ENCODE results near the gene THG1L. TPM values are rescaled to one million over a fixed set of nuclear protein-coding genes. Genes with fewer than 3 reads are reported as not detected.

THG1L gene
- total RNA-seq, 2 experiments from 2014 or later: 29.2 to 32.1 TPM

DNA sequence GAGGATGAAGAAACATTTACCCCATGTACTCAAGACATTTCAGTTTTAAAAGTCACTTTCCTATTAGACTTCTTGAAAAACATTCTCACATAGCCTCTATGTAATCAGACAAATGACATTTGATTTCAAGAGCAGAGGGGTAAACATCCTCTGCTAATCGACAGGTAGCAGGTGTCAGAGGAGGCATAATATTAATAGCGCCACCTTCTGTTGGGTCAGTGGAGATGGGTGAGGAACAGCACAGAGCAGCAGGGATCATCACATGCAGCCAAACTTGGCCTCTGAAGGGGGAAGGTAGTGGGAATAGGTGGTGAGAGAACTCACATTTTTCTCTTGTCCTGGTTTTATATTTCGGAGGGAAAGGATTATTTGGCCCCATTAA, 9.0 kb downstream of the THG1L start:
- Mint-ChIP-seq H3K4me1 (peaks cover 14% of the 10 kb centered on the region), H3K36me3 (peaks cover 25% of the 10 kb centered on the region), H3K27me3 (no peaks in the 10 kb centered on the region), H3K27ac (no peak overlapping the region), H3K4me3 (no peak overlapping the region), H3K9me3 (no peaks in the 10 kb centered on the region)
- DNase-seq: no peak

DNA sequence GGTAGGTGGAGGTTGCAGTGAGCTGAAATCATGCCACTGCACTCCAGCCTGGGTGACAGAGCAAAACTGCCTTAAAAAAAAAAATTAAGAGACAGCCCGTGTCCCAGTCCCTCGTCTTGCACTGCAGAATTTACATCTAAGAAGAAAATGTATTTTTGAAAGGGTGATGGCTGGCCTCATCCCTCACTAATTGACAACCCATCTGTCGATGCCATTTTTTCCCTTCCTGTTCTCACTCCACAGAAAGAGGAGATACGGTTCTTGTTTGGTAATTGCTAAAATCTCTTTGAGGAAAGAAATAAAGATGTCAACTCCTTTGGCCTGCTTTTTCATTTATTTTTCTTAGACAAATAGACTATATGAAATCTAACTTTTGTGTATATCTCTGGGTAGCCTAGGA, 9.9 kb downstream of the THG1L start:
- Mint-ChIP-seq H3K4me1 (peaks cover 18% of the 10 kb centered on the region), H3K27ac (no peak overlapping the region), H3K4me3 (no peak overlapping the region), H3K27me3 (no peaks in the 10 kb centered on the region), H3K9me3 (no peaks in the 10 kb centered on the region), H3K36me3 (peaks cover 29% of the 10 kb centered on the region)
- no peak for DNase-seq

GRCh38 chr5:157743163-157744050, 12.2 kb downstream of the THG1L start, which contains the start of gene LSM11:
LSM11 (plus strand) TSS chr5:157743712; CDS start chr5:157743751, 39 bp downstream.
- Mint-ChIP-seq H3K4me1 (peaks cover 29% of the 10 kb centered on the region), H3K27ac (peak within 1 kb of the TSS; percentile 81), H3K9me3 (no peaks in the 10 kb centered on the region), H3K27me3 (no peaks in the 10 kb centered on the region), H3K4me3 (peak within 1 kb of the TSS; percentile 91), H3K36me3 (peaks cover 22% of the 10 kb centered on the region)
- DNase-seq: peak; percentile 91

DNA sequence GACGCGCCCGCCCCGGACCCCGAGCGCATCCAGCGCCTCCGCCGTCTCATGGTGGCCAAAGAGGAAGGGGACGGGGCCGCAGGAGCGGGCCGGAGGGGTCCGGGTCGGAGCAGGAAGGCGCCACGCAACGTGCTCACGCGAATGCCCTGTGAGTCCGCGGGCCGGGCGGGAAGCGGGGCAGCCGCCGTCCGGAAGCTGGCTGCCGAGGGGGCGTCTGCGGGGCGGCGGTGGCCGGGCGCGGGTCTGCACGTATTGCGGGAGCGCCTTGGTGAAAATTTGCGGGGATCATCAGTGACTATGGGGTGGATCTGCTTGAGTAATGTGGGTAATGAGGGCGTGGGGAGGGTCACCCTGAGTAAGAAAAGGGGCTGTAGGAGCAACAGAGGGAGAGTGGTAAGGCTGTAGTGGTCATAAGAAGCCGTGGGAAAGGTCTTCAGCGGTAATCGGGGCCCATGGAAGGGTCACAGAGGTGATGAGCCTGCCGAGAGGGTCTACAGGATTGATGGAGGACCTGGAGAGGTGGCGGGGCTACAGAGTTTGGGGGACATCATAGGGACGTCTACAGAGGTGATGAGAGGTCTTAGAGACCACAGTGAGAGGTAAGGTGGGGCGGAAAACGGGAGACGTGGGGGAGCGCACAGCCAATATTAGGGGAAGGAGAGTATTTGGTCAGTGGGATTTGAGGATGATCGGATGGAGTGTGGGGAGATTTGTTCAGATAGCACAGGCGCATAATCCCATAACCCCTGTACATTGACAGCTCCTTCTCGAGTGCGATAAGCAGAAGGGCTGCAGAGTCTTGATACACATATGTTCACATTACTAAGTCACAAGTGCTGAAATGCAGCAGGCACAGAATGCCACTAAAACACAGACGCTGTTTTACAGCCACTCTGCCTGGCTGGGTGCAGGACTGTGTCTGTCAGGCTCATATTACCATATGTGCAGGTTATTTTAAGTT, 13.1 kb downstream of the THG1L start:
- H3K4me1 Mint-ChIP-seq: peaks cover 37% of the 10 kb centered on the region
- H3K9me3 Mint-ChIP-seq: no peaks in the 10 kb centered on the region
- DNase-seq: no peak

GRCh38 chr5:157745041-157745456, 13.8 kb downstream of the THG1L start:
- Mint-ChIP-seq H3K27ac (no peak overlapping the region), H3K4me1 (peaks cover 44% of the 10 kb centered on the region), H3K27me3 (no peaks in the 10 kb centered on the region)

More for the DNA sequence above, 13.1 kb downstream of the THG1L start:
- H3K36me3 Mint-ChIP-seq: peaks cover 18% of the 10 kb centered on the region
- H3K27ac Mint-ChIP-seq: peak overlapping the region; percentile 81
- H3K4me3 Mint-ChIP-seq: peak overlapping the region; percentile 91
- H3K27me3 Mint-ChIP-seq: no peaks in the 10 kb centered on the region

DNA sequence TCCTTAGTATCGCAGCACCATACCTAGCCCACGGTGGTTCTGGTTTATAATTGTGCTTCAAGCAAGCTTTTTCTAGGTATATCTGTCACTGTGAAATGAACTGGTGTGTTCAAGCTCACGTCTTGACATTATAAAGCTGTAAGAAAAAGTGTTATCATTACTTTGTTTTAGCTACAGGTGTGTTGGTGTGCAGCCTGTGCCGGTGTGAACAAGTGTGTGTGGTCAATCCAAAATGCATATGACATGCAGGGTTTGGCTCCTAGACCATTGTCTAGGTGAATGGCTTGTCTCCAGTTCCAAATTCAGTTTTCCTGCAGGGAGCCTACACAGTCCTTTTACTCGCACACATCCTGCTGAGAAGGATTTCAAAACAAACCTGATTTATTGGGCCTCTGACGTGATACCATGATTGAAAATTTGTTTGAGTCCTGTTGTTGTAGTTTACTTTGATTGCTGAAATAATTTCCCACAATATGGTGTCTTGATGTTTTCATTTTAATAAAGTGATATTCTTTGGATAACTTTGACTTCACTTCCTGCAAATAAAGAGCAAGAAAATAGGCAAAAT, 16.0 kb downstream of the THG1L start:
- H3K9me3 Mint-ChIP-seq: no peaks in the 10 kb centered on the region

More at GRCh38 chr5:157745041-157745456, 13.8 kb downstream of the THG1L start:
- H3K9me3 Mint-ChIP-seq: no peaks in the 10 kb centered on the region
- H3K36me3 Mint-ChIP-seq: peaks cover 15% of the 10 kb centered on the region
- no peak for DNase-seq
- H3K4me3 Mint-ChIP-seq: peak overlapping the region; percentile 91

DNA sequence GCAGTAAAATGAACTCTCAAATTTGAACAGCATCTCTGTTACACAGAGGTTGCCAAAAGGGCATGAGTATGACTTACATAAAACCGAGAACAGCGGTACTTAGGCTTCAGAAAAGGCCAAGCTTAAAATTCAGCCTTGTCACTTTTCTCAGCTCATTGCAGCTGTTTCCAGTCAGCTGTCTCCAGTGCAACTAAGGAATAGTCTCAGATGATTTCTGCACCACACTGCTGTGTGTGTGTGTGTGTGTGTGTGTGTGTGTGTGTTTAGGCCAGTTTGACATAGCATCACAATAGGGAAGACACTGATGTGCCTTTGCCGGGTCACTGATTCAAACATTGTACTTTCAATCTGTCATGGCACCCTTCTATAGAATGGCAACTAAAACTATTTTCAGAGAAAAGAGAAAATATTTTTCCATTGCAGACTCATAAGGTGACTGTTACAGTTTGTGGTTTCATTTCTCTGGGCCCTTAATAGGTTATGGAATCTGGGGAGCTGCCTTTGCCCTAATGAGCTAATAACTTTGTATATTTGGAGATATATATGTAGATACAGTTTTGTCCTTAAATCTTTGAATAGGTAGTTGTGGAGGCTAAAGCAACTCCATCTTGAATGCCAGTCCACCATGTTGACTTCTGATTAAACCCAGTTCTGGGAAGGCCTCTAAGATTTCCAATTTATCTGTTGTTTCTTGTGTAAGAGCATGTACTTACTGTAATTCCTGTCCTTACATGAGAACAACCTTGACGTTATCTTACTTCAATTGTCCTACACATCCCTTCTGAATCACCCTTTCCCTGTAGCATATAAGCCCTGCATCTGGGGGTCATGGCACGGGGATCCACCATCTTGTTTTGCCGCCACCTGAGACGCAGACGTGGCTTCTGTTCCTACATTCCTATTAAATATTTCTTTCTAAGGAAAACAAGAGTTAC, 16.8 kb downstream of the THG1L start:
- no peak overlapping the region for H3K4me3 Mint-ChIP-seq
- H3K9me3 Mint-ChIP-seq: no peaks in the 10 kb centered on the region
- peak overlapping the region; percentile 68 for H3K27ac Mint-ChIP-seq
- H3K4me1 Mint-ChIP-seq: peaks cover 45% of the 10 kb centered on the region
- peaks cover 16% of the 10 kb centered on the region for H3K36me3 Mint-ChIP-seq
- no peaks in the 10 kb centered on the region for H3K27me3 Mint-ChIP-seq
- no peak for DNase-seq

More for the DNA sequence above, 16.0 kb downstream of the THG1L start:
- no peaks in the 10 kb centered on the region for H3K27me3 Mint-ChIP-seq
- peaks cover 50% of the 10 kb centered on the region for H3K4me1 Mint-ChIP-seq
- no peak overlapping the region for H3K4me3 Mint-ChIP-seq
- H3K27ac Mint-ChIP-seq: peak overlapping the region; percentile 68
- no peak for DNase-seq
- H3K36me3 Mint-ChIP-seq: peaks cover 13% of the 10 kb centered on the region

- Mint-ChIP-seq H3K27me3 (no peaks in the 10 kb centered on the region), H3K27ac (no peak overlapping the region), H3K9me3 (no peaks in the 10 kb centered on the region), H3K4me1 (peaks cover 44% of the 10 kb centered on the region), H3K4me3 (no peak overlapping the region), H3K36me3 (peaks cover 16% of the 10 kb centered on the region)
- DNase-seq: no peak
Measured at GRCh38 chr5:157748760-157749461, 17.7 kb downstream of the THG1L start.

DNA sequence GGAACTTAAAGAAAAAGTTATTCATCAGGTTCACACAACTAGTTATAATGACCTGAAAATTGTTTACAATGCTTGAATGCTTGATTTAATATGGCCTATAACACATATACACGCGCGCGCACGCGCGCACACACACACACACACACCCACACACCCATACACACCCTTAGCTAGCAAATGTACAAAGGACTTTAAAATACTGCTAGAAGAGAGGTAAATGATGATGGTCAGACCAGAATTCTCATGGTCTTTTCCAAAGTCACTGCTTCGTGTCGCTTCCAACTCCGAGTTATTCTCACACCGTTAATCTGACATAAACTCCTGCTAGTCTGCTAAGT, 18.2 kb downstream of the THG1L start:
- Mint-ChIP-seq H3K4me1 (peaks cover 42% of the 10 kb centered on the region), H3K27ac (no peak overlapping the region), H3K36me3 (peaks cover 14% of the 10 kb centered on the region), H3K4me3 (no peak overlapping the region), H3K9me3 (no peaks in the 10 kb centered on the region), H3K27me3 (no peaks in the 10 kb centered on the region)
- DNase-seq: no peak

DNA sequence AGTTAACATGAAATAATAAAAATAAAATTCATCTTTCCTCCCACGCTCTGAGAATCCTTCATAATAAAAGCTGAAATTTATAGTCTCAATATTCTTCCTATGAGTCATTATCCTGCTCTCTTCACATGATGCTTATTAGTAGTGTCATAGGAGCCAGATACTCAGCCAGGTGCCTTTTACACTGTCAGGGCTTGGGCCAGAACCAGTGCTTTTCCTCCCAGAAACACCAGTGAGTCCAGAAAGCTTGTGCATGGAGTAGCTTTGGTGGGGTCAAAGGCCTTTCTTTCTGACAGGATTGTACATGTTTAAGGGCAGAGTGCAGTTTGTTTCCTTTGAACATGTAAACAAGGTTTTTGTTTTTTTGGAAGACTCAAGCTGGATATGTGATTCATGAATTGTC, 19.1 kb downstream of the THG1L start:
- H3K27ac Mint-ChIP-seq: no peak overlapping the region
- H3K9me3 Mint-ChIP-seq: no peaks in the 10 kb centered on the region
- H3K4me1 Mint-ChIP-seq: peaks cover 35% of the 10 kb centered on the region
- H3K4me3 Mint-ChIP-seq: no peak overlapping the region
- H3K36me3 Mint-ChIP-seq: peaks cover 12% of the 10 kb centered on the region
- DNase-seq: no peak
- H3K27me3 Mint-ChIP-seq: no peaks in the 10 kb centered on the region

DNA sequence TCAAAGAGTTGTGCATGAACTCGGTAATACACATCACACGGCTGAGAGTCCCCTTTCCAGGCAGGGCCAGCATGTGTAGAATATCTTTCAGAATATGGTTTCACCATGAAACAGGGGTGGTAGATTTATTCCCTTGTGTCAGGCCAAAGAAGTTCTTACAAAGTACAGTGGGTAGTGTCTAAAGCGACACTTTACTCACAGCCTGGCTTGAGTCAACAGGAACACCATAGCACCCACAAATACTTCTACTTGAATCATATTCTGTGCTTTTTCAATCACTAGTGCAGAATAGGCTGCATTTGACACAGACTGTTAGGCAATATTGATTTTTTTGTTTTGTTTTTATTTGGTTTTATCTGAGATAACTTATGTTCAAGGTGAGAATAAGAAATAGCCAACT, 24.9 kb downstream of the THG1L start:
- no peaks in the 10 kb centered on the region for H3K9me3 Mint-ChIP-seq
- no peak overlapping the region for H3K4me3 Mint-ChIP-seq
- H3K27me3 Mint-ChIP-seq: no peaks in the 10 kb centered on the region
- peaks cover 5% of the 10 kb centered on the region for H3K4me1 Mint-ChIP-seq
- H3K36me3 Mint-ChIP-seq: peaks cover 9% of the 10 kb centered on the region
- no peak for DNase-seq
- H3K27ac Mint-ChIP-seq: no peak overlapping the region

- no peak for DNase-seq
- Mint-ChIP-seq H3K4me3 (no peak overlapping the region), H3K36me3 (peaks cover 6% of the 10 kb centered on the region), H3K27ac (no peak overlapping the region), H3K9me3 (no peaks in the 10 kb centered on the region), H3K27me3 (no peaks in the 10 kb centered on the region), H3K4me1 (peaks cover 5% of the 10 kb centered on the region)
Measured at GRCh38 chr5:157758706-157759105, 27.5 kb downstream of the THG1L start.

DNA sequence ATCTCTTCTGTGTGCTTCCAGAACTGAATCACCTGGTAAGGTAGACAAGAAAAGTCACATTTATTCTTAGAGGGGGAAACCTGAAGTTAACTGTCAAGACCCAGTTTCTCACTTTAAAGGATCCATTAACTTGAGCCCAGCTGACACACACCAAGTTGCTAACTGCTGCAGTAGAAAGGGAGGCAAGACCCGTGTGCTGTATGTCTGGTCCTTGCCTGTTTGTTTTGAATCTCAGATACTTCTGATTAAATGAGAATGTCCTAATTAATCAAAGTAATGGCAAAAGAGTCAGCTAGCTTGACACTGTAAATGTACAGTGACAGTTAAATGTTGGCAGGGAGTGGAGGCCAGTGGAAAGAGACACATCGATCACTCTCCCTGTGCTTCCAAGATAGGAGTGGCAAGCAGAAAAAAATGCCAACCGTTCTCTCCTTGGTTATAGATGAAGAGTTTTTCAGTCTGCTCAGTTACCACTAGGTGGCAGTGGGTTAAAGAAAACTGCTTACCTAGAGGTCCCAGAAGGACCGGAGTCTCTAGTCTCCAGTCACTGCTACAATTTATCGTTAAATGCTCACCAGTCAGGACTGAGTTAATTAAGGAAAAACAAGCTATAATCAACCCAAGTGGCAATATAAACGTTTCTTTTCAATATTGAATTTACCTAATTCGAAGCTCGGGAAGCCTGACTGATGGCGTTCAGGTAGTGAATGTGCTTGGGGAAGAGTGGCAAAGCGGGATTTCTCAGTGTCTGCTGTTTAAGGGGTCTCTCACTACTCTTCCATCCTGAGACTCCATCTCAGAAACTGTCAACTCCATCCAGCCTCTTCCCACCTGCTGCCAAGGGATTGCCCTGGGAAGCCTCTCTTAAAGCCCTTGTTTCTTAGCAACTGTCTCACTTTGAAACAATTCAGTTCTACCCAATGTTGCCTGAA, 30.7 kb downstream of the THG1L start:
- no peak overlapping the region for H3K27ac Mint-ChIP-seq
- H3K4me1 Mint-ChIP-seq: peaks cover 5% of the 10 kb centered on the region
- DNase-seq: no peak
- no peak overlapping the region for H3K4me3 Mint-ChIP-seq
- no peaks in the 10 kb centered on the region for H3K9me3 Mint-ChIP-seq
- no peaks in the 10 kb centered on the region for H3K27me3 Mint-ChIP-seq
- peaks cover 5% of the 10 kb centered on the region for H3K36me3 Mint-ChIP-seq
